Measurements from ENCODE around the gene LIN52.

Gene LIN52

GRCh38 chr14:74219277-74220205 is 134.8 kb downstream of the LIN52 start:
- H3K36me3 ChIP-seq (ENCODE audit: insufficient read depth, low read depth, low read length): no peaks in the 10 kb centered on the region
- H3K27ac ChIP-seq (ENCODE audit: low read length): no peak overlapping the region
- no peaks in the 10 kb centered on the region for H3K4me1 ChIP-seq (ENCODE audit: insufficient read depth, low read length)

DNA sequence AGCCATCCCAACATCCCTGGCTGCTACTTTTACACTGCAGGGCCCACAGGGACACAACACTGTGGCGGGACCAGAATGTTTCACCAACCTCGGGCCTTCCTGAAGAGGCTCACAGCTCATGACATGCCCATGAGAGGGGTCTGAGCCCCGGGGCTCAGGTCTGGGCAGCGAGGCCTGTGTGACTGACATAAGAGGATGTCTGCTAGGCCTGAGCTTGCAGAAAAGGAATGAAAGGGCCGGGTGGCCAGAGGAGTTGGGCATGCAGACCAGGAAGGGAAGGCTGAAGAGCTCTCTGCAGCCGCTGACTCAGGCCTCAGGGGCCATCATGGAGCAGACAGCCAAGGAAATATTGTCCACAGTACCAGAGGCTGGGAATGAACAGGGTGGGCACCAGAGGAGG is 136.2 kb downstream of the LIN52 start:
- Histone ChIP-seq H3K4me3 (ENCODE audit: low read length) (no peak overlapping the region), H3K9ac (ENCODE audit: low read depth, low read length) (no peak overlapping the region), H3K4me1 (ENCODE audit: insufficient read depth, low read length) (no peaks in the 10 kb centered on the region), H3K36me3 (ENCODE audit: insufficient read depth, low read depth, low read length) (no peaks in the 10 kb centered on the region), H3K27ac (ENCODE audit: low read length) (no peak overlapping the region), H3K9me3 (ENCODE audit: insufficient read depth, low read depth, low read length) (no peaks in the 10 kb centered on the region), H3K27me3 (ENCODE audit: insufficient read depth, low read length) (peaks cover 40% of the 10 kb centered on the region)

More at GRCh38 chr14:74219277-74220205, 134.8 kb downstream of the LIN52 start:
- Histone ChIP-seq H3K4me3 (ENCODE audit: low read length) (no peak overlapping the region), H3K9ac (ENCODE audit: low read depth, low read length) (no peak overlapping the region), H3K27me3 (ENCODE audit: insufficient read depth, low read length) (peaks cover 40% of the 10 kb centered on the region), H3K9me3 (ENCODE audit: insufficient read depth, low read depth, low read length) (no peaks in the 10 kb centered on the region)

GRCh38 chr14:74221741-74222140 is 137.0 kb downstream of the LIN52 start:
- no peaks in the 10 kb centered on the region for H3K36me3 ChIP-seq (ENCODE audit: insufficient read depth, low read depth, low read length)

DNA sequence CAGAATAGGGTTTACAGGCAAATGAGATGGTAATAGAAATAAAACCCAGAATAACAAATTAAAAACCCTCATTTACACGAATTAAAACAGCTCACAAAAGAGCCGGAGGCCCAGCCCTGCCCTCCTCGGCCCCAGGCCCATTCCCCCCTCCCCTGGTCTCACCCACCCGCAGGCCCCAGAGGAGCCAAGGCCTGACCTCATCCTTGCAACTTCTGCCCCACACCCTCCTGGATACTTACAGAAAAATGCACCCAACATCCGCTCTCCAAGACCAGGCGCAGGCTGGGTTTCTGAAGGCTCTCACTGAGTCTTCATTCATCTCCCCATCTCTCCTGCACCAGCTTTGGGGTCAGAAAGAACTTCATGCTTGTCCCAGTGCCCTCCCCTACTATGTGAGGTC is 138.3 kb downstream of the LIN52 start:
- Histone ChIP-seq H3K4me3 (ENCODE audit: low read length) (no peak overlapping the region), H3K27me3 (ENCODE audit: insufficient read depth, low read length) (peaks cover 26% of the 10 kb centered on the region), H3K9ac (ENCODE audit: low read depth, low read length) (no peak overlapping the region), H3K4me1 (ENCODE audit: insufficient read depth, low read length) (no peaks in the 10 kb centered on the region), H3K36me3 (ENCODE audit: insufficient read depth, low read depth, low read length) (no peaks in the 10 kb centered on the region), H3K27ac (ENCODE audit: low read length) (no peak overlapping the region), H3K9me3 (ENCODE audit: insufficient read depth, low read depth, low read length) (no peaks in the 10 kb centered on the region)

More at GRCh38 chr14:74221741-74222140, 137.0 kb downstream of the LIN52 start:
- Histone ChIP-seq H3K27me3 (ENCODE audit: insufficient read depth, low read length) (peaks cover 37% of the 10 kb centered on the region), H3K9me3 (ENCODE audit: insufficient read depth, low read depth, low read length) (no peaks in the 10 kb centered on the region), H3K27ac (ENCODE audit: low read length) (no peak overlapping the region), H3K9ac (ENCODE audit: low read depth, low read length) (no peak overlapping the region), H3K4me1 (ENCODE audit: insufficient read depth, low read length) (no peaks in the 10 kb centered on the region), H3K4me3 (ENCODE audit: low read length) (no peak overlapping the region)

DNA sequence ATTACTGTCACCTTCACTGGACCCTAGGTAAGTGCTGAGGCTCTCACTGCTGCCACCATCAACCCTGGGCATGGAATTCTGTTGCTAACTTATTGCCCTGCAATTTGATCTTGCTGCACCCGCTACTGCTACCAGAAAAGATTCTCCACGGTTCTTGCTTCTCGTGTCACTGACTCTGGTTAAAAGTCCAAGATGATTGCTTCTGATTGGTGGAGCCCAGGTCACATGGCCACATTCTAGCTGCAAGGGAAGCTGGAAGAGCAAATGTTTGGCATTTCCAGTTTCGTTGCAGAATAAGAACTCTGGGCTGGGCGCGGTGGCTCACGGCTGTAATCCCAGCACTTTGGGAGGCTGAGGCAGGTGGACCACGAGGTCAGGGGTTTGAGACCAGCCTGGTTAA is 147.0 kb downstream of the LIN52 start:
- H3K4me1 ChIP-seq (ENCODE audit: insufficient read depth, low read length): no peaks in the 10 kb centered on the region
- no peak overlapping the region for H3K9ac ChIP-seq (ENCODE audit: low read depth, low read length)
- H3K27me3 ChIP-seq (ENCODE audit: insufficient read depth, low read length): peaks cover 45% of the 10 kb centered on the region
- H3K4me3 ChIP-seq (ENCODE audit: low read length): no peak overlapping the region
- no peak overlapping the region for H3K27ac ChIP-seq (ENCODE audit: low read length)
- H3K9me3 ChIP-seq (ENCODE audit: insufficient read depth, low read depth, low read length): peaks cover 4% of the 10 kb centered on the region; the same call in 1 of the 2 replicates
- no peaks in the 10 kb centered on the region for H3K36me3 ChIP-seq (ENCODE audit: insufficient read depth, low read depth, low read length)

GRCh38 chr14:74235017-74235416 is 150.3 kb downstream of the LIN52 start:
- Histone ChIP-seq H3K36me3 (ENCODE audit: insufficient read depth, low read depth, low read length) (no peaks in the 10 kb centered on the region), H3K4me1 (ENCODE audit: insufficient read depth, low read length) (no peaks in the 10 kb centered on the region; the same call in 1 of the 2 replicates), H3K9me3 (ENCODE audit: insufficient read depth, low read depth, low read length) (peaks cover 4% of the 10 kb centered on the region; the same call in 1 of the 2 replicates), H3K4me3 (ENCODE audit: low read length) (no peak overlapping the region), H3K9ac (ENCODE audit: low read depth, low read length) (no peak overlapping the region), H3K27me3 (ENCODE audit: insufficient read depth, low read length) (peaks cover 63% of the 10 kb centered on the region), H3K27ac (ENCODE audit: low read length) (no peak overlapping the region)

GRCh38 chr14:74237441-74237840 is 152.7 kb downstream of the LIN52 start:
- Histone ChIP-seq H3K9ac (ENCODE audit: low read depth, low read length) (no peak overlapping the region), H3K9me3 (ENCODE audit: insufficient read depth, low read depth, low read length) (no peaks in the 10 kb centered on the region), H3K27me3 (ENCODE audit: insufficient read depth, low read length) (peaks cover 81% of the 10 kb centered on the region), H3K4me3 (ENCODE audit: low read length) (no peak overlapping the region), H3K4me1 (ENCODE audit: insufficient read depth, low read length) (no peaks in the 10 kb centered on the region; the same call in 1 of the 2 replicates), H3K27ac (ENCODE audit: low read length) (no peak overlapping the region), H3K36me3 (ENCODE audit: insufficient read depth, low read depth, low read length) (no peaks in the 10 kb centered on the region)

DNA sequence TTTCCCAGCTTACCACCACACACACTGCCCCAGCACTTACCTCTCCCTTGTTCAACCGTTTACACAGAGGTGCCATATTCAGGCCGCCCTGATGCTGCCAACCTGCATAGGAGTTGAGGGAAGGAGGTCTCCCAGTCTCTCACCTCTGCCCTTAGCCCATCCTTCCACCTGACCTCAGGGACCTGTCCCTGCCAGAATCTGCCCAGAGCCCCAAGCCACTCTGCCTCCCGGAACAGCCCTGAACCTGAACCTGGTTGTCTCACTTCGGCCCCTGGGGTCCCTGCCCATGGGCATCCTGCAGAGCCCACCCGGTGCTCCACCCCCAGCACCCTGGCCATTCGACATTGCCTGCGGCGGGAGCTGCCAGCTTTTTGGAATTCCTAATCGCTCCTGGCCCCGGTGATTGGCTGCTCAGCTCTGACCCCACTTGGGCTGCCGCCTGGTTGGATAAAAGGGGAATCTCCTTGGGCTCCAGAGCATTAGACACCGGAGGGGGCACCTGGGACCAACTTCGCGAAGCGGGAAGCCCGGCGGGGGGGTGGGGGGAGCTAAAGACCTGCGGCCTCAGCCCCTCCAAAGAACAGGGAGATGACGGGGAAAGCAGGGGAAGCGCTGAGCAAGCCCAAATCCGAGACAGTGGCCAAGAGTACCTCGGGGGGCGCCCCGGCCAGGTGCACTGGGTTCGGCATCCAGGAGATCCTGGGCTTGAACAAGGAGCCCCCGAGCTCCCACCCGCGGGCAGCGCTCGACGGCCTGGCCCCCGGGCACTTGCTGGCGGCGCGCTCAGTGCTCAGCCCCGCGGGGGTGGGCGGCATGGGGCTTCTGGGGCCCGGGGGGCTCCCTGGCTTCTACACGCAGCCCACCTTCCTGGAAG is 154.5 kb downstream of the LIN52 start, which contains the start of gene VSX2:
VSX2 (plus strand) TSS at position 476 of the 874 bp plus-strand sequence; CDS start at position 589, 113 bp downstream.
- H3K27ac ChIP-seq (ENCODE audit: low read length): no peak within 1 kb of the TSS
- H3K4me1 ChIP-seq (ENCODE audit: insufficient read depth, low read length): peaks cover 3% of the 10 kb centered on the region
- H3K4me3 ChIP-seq (ENCODE audit: low read length): peak within 1 kb of the TSS; percentile 47; the same call in 1 of the 2 replicates
- H3K36me3 ChIP-seq (ENCODE audit: insufficient read depth, low read depth, low read length): no peaks in the 10 kb centered on the region
- no peaks in the 10 kb centered on the region for H3K9me3 ChIP-seq (ENCODE audit: insufficient read depth, low read depth, low read length)
- peaks cover 95% of the 10 kb centered on the region for H3K27me3 ChIP-seq (ENCODE audit: insufficient read depth, low read length)
- no peak within 1 kb of the TSS for H3K9ac ChIP-seq (ENCODE audit: low read depth, low read length)

DNA sequence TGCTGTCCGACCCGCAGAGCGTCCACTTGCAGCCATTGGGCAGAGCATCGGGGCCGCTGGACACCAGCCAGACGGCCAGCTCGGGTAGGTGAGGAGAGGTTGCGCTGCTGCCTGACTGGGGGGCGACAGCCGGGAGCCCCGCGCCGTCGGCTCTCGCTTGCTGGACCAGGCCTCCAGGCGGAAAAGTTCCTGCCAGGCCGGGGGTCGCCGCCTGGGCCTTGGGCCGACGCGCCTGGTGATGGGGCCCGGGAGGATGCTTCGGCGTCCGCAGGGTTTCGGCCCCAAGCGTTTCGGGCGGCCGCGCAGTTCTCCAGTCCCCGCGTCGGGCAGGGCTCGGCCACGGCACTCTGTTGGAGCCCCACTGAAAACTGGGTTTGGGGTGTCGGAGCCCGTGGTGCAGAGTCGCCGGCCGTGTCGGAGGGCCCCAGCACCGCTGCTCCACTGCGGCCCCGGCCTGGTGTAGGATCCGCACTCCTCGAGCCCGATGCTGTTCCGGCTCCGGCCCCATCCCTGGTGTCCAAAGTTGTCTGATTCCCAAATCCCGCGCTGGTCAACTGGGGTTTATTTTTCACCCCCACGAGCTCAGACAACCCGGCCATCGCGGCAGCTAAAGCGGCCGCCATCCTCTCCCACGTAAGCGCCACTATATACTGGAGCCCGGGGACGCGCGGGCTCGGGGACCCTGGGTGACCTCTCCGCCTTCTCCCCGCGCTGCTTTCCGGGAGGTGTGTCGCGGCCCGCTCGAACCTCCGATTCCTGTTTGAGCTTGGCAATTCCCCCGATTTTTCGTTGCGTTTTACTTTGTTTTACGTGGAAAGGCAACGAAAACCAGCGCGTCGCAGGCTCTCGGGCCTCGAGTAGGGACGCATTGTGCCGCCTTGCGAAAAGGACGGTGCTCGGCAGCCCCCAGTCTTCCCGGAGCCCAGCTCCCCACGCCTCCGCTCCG is 155.4 kb downstream of the LIN52 start:
- Histone ChIP-seq H3K36me3 (ENCODE audit: insufficient read depth, low read depth, low read length) (no peaks in the 10 kb centered on the region), H3K4me3 (ENCODE audit: low read length) (peak overlapping the region; percentile 47; the same call in 1 of the 2 replicates), H3K27me3 (ENCODE audit: insufficient read depth, low read length) (peaks cover 95% of the 10 kb centered on the region), H3K9ac (ENCODE audit: low read depth, low read length) (no peak overlapping the region), H3K4me1 (ENCODE audit: insufficient read depth, low read length) (peaks cover 7% of the 10 kb centered on the region), H3K9me3 (ENCODE audit: insufficient read depth, low read depth, low read length) (no peaks in the 10 kb centered on the region), H3K27ac (ENCODE audit: low read length) (no peak overlapping the region)

DNA sequence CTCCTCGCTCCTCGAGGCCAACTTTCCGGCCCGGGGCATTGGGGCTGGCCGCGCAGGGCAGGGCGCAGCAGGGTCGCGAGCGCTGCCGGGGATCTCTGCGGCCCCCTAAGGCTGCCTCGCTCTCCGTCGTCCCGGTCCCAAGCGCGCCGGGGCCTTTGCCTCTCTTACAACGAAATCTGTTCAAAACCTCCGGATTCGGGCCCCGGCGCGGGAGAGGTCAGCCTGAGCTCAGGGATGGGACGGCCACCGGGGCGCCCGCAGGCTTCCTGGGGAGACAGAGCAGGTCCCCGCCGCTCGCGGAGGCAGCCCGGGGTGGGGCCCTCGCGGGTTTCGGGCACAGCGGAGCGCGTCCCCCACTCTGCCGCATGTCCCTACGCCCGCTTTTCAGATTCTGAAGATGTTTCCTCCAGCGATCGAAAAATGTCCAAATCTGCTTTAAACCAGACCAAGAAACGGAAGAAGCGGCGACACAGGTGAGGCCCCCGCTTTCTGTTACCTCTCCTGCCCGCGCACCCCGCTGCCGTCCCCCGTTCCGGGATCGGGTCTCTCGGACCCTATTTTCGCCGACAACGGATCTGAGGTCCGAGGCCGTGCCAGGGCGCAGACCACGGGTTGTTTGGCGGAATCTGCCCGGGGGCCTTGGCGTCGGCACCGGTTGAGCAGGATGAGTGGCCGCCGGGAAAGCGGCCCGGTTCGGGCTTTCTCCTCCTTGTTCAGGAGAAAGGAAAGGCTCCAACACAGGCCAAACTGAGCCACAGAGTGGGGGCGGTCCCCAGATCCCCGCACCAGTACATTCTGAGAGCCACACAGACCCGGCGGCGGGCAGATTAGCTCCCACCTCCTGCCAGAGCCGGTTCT is 156.3 kb downstream of the LIN52 start:
- Histone ChIP-seq H3K9ac (ENCODE audit: low read depth, low read length) (no peak overlapping the region), H3K4me3 (ENCODE audit: low read length) (peak overlapping the region; percentile 47; the same call in 1 of the 2 replicates), H3K27me3 (ENCODE audit: insufficient read depth, low read length) (peaks cover 98% of the 10 kb centered on the region), H3K9me3 (ENCODE audit: insufficient read depth, low read depth, low read length) (no peaks in the 10 kb centered on the region), H3K36me3 (ENCODE audit: insufficient read depth, low read depth, low read length) (no peaks in the 10 kb centered on the region), H3K4me1 (ENCODE audit: insufficient read depth, low read length) (peaks cover 7% of the 10 kb centered on the region), H3K27ac (ENCODE audit: low read length) (no peak overlapping the region)

All from iPS-20b (cell line).